ENCODE data around the gene DAGLA. TPM values are rescaled to one million over a fixed set of nuclear protein-coding genes. Genes with fewer than 3 reads are reported as not detected.

DAGLA gene
- total RNA-seq, 2 donors from 2014 or later = 1.8 to 2.4 TPM

DNA sequence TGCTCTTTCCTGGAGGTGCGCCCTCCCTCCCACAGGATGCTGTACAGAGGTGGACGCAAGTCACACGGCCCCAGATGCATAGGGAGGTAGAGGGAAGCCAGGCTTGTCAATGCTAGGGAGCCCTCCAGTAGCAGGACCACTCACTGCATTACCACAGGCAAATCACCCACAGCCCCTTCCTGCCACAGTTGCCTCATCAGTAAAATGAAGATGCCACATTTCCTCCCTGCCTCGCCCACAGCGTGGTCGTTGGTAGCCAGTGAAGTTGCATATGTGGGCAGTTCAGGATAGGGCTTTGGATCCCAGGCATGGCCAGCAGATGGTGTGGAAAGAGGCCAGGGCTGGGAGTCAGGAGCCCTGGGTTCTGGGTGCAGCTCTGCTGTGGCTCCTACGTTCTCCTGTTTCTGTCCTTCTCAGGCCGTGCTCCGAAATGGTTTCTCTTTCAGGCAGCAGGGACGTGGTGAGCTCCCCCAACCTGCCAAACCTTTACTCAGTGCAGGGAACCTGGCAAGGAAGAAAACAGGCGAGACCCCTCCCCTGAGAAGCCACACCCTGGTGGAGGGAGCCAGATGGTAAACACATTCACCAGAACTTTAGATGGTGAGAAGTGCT is 22.6 kb downstream of the DAGLA start:
- no peak for DNase-seq (ENCODE audit: low spot score)
- intact Hi-C loops (cut with DNase I) = no loop called here

GRCh38 chr11:61704838-61705237 is 24.6 kb downstream of the DAGLA start:
- intact Hi-C loops (cut with DNase I) = no loop called here

DNA sequence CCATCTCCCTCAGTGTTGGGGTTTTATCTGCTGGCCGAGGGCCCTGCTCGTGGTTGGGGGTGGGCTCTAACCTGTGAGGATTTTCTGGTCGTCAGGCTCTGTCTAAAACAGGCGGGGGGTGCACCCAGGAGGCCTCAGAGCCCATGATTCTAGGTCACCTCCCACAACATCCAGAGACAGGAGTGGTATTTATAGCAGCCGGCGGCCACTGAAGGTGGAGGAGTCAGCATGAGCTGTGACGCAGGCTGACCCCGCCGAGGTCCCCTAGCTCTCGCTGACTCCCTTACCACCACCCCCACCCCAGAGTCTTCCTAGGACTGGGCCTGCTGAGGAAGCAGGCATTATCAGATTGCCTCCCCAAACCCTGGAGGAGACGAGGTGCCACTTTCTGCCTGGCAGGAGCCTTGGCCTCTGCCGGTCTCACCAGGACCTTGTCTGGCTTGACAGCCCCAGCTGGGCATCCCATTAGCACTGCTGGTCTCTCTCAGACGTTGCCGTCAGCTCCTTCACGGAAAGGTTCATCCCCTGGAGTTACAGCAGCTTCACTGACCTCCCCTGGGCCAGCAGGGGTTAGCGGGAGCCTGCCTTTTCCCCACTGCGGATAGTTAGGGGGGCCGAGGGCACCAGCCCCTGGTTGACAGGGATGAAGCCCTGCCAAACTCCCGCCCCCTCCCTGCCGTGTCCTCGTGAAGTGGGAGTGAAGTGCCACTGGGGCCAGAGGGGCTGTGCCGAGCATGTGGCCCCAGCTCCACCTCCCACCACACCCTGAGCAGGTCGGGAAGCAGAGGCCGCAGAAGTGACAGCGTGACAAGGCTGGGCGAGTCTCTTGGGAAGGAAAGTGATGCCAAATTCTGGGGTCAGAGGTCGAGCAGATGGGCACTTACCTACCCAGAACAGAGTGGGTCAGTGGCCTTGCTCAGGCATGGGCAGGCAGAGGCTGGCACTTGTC is 26.5 kb downstream of the DAGLA start:
- intact Hi-C loops (cut with DNase I) = no loop called here
- no peak for DNase-seq (ENCODE audit: low spot score)

More at GRCh38 chr11:61704838-61705237, 24.6 kb downstream of the DAGLA start:
- DNase-seq (ENCODE audit: low spot score) = no peak

- DNase-seq (ENCODE audit: low spot score) = no peak
- intact Hi-C loops (cut with DNase I) = no loop called here
These were observed 27.4 kb downstream of the DAGLA start for GRCh38 chr11:61707574-61707973.

GRCh38 chr11:61709110-61709509 is 28.9 kb downstream of the DAGLA start:
- no peak for DNase-seq (ENCODE audit: low spot score)

DNA sequence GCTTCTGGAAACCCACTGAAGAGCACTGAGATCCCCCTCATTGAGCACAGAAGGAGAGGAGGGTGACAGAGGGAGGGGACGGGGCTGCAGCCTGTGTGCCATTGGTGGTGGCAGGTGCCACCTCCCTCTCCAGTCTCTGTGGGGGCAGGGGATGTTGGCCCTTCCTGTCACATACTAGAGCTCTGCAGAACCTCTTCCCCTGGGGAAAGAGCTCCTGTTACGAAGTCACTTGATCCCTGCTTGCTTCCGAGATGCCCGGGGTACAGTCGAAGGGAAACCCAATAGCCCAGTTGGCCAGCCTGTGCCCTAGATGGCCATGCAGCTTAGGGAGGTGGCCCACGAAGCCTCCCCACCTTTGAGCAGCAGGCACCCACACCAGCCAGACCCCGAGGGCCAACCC is 29.4 kb downstream of the DAGLA start:
- intact Hi-C loops (cut with DNase I) = no loop called here
- no peak for DNase-seq (ENCODE audit: low spot score)

More at GRCh38 chr11:61709110-61709509, 28.9 kb downstream of the DAGLA start:
- intact Hi-C loops (cut with DNase I) = no loop called here

DNA sequence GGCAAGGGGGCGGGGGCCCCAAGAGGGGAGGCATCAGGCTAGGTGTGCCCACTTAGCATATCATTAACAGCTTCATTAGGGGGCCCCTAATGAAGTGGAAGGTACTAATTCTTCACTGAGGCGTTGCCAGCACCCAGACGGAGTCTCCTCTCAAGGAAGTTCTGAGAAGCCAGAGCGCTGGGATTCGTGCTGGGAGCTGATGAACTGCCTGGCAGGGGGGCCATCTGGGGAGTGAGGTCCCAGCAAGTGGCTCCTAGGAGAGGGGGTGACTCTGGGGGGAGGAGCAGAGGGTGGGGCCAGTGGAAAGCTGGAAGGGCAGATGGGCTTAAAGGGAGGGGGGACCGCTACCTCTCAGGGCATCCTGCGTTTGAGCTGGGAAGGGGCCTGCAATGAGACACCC is 29.8 kb downstream of the DAGLA start:
- intact Hi-C loops (cut with DNase I) = no loop called here
- DNase-seq (ENCODE audit: low spot score) = no peak

- intact Hi-C loops (cut with DNase I) = no loop called here
- DNase-seq (ENCODE audit: low spot score) = no peak
These were observed 30.8 kb downstream of the DAGLA start for GRCh38 chr11:61711037-61711436.

DNA sequence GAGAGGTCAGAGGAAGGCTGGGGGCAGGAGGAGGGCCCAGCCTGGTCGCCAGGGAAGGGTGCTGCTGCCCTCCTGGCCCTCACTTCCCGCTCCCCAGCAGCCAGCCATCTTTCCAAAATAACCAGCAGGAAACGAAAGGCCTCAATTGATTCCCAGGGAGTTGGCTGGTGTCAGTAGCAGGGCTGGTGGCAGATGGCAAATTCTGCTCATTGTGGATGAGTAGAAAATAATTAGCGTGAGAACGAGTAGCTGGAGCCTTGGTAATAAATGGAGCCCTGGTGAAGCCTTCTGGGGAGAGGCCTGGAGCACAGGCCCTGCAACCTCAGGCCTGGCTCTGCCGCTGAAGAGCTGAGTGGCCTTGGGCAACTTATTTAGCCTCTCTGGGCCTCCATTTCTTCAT is 31.3 kb downstream of the DAGLA start:
- intact Hi-C loops (cut with DNase I) = no loop called here
- DNase-seq (ENCODE audit: low spot score) = no peak

DNA sequence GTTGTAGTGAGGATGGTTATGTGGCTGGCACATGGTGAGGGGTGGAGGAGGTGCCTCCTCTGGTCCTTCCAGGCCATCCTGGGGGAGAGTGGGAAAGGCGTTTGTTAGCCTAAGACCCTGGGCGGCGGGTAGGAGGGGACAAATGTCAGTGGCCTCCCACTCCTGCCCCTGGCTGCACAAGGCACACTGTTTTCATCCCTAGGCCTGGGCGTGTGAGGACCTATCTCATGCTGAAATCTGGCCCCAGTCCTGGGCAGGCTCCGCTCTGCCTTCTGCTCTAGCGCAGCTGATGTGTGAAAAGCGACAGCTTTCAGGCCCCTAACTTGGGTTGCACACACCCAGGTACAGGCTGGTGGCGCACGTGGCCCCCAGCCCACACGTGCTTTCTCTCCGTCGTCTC is 32.1 kb downstream of the DAGLA start:
- intact Hi-C loops (cut with DNase I) = no loop called here
- DNase-seq (ENCODE audit: low spot score) = no peak

DNA sequence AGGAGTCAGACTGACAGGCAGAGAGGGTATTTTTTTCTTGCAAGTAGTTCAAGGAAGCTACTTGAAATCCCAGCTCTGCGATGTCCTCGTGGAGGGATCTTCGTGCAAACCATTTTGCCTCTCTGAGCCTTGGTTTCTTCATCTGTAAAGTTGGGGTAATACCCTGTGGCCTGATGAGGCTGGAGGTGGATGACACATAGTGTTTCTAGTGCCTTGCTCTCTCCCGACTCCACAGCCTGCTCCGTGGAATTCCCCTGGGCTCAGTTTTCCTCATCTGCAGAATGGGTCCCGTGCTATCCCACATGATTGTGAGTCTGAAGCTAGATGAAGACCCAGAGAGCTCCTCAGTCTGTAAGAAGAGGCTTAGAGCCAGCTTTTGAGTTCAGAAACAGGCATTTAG is 32.7 kb downstream of the DAGLA start:
- intact Hi-C loops (cut with DNase I) = no loop called here
- DNase-seq (ENCODE audit: low spot score) = no peak

- no peak for DNase-seq (ENCODE audit: low spot score)
- intact Hi-C loops (cut with DNase I) = no loop called here
These were observed 33.3 kb downstream of the DAGLA start for GRCh38 chr11:61713464-61713863.

DNA sequence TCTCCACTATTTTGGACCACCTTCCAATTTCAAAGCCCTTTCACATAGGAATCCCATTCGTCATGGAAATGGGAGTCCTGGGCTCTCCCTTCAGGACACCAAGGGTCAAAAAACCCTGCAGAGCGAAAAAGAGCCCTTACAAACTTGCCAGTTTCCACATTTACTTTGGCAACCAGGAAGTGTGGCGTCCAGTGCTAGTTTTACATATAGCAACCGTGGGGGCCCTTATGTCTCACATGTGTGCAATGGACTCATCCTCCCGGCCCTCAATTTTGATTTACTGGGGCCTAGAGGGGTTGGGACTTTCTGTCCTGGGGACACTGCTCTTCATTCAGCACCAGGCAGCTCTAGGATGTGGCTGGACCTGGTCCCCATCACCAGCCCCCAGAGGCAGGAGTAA is 33.7 kb downstream of the DAGLA start:
- intact Hi-C loops (cut with DNase I) = no loop called here

GRCh38 chr11:61714316-61714715 is 34.1 kb downstream of the DAGLA start:
- DNase-seq (ENCODE audit: low spot score) = no peak

More for the DNA sequence above, 33.7 kb downstream of the DAGLA start:
- no peak for DNase-seq (ENCODE audit: low spot score)

GRCh38 chr11:61714916-61715315 is 34.7 kb downstream of the DAGLA start:
- no peak for DNase-seq (ENCODE audit: low spot score)
- intact Hi-C loops (cut with DNase I) = no loop called here

More at GRCh38 chr11:61714316-61714715, 34.1 kb downstream of the DAGLA start:
- intact Hi-C loops (cut with DNase I) = no loop called here

- intact Hi-C loops (cut with DNase I) = no loop called here
- DNase-seq (ENCODE audit: low spot score) = no peak
These were observed 35.7 kb downstream of the DAGLA start for GRCh38 chr11:61715867-61716266.

DNA sequence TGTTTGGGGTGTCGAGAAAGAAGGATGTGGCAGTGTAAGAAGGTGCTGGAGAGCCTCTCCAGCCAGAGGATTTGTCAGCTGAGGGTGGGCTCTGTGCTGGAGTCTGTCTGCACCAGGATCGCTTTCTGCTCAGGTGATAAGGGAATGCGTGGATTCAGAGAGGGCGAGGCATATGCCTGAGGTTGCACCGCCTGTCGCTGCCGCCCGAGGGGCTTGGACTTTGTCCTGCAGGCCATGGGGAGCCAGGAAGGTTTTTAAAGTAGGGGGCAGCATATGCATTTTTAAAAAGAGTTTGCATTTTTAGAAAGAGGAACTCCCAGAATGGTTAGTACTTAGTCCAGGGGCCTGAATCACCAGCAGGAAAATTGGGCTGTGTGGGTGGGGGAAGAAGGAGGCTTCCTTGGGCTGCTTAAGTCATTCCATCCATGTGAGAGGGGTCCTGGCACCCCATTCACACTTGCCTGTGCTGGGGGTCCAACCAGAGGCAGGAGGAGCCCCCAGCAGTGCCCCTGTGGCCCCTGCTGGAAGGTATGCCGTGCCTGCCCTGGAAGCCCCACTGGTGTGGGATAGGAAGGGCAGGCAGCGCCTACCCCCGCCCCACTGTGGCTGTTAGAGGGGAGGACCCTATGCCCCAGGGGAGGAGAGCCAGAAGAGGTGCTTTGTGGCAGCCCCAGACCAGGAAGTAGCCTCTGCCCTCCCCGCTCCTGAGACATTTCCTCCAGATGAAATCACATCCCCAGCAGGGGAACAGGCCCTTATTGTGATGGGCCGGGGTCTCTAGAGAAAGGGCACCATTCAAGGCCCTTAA is 36.5 kb downstream of the DAGLA start:
- no peak for DNase-seq (ENCODE audit: low spot score)
- intact Hi-C loops (cut with DNase I) = no loop called here

GRCh38 chr11:61717286-61718033 is 37.3 kb downstream of the DAGLA start:
- intact Hi-C loops (cut with DNase I) = no loop called here
- DNase-seq (ENCODE audit: low spot score) = no peak

- DNase-seq (ENCODE audit: low spot score) = no peak
- intact Hi-C loops (cut with DNase I) = no loop called here
These were observed 37.9 kb downstream of the DAGLA start for GRCh38 chr11:61718046-61718531.

All from posterior vena cava (tissue), 2 donors.